ENCODE results near the gene LOXL1. TPM values are rescaled to one million over a fixed set of nuclear protein-coding genes. Genes with fewer than 3 reads are reported as not detected.

The LOXL1 gene
- total RNA-seq, 1 donor from 2014 or later: 16.6 TPM

Other genes starting within 250 kb of the LOXL1 start
- 47.0 TPM for gene CD276, start 242.1 kb upstream of the LOXL1 start, total RNA-seq
- gene INSYN1, start 173.1 kb upstream of the LOXL1 start, total RNA-seq: 7.8 TPM
- gene TBC1D21, start 52.9 kb upstream of the LOXL1 start, total RNA-seq: not detected
- gene STOML1, start 65.8 kb downstream of the LOXL1 start, total RNA-seq: 15.2 TPM
- 86.6 TPM for gene PML, start 68.3 kb downstream of the LOXL1 start, total RNA-seq
- 0.98 TPM for gene GOLGA6A, start 156.1 kb downstream of the LOXL1 start, total RNA-seq
- gene ISLR2, start 204.1 kb downstream of the LOXL1 start, total RNA-seq: 1.5 TPM
- gene ISLR, start 247.2 kb downstream of the LOXL1 start, total RNA-seq: 120 TPM